ENCODE data around the gene ATP4B.

Gene ATP4B

DNA sequence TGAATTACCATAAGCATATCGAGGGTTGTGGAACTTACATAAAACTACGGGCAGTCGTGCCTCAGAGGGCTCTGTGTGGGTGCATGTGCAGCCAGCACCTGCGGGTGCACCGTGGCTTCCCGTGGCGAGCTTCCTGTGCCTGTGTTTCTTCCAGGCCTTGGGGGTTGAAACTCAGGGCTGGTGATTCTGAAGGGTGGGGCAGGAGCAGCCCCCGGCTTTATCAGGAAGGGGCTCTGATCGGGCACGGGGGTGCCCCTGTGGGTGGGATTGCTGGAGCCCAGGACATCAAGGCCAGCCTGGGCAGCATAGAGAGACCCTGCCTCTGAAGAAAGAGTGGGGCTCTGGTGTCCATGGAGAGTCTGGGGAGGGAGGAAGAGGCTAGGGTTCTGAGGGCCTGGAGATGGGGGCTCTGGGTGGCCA, 11.1 kb downstream of the ATP4B start:
- H3K4me3 ChIP-seq (ENCODE audit: low read depth, low read length), result no peak overlapping the region
- no peaks in the 10 kb centered on the region for H3K27me3 ChIP-seq (ENCODE audit: control insufficient read depth, insufficient read depth, low read length)
- peak overlapping the region; percentile 7 for H3K4me2 ChIP-seq (ENCODE audit: low read length)
- H3K4me1 ChIP-seq, result peaks cover 11% of the 10 kb centered on the region
- H3K9ac ChIP-seq, result no peak overlapping the region
- peak overlapping the region; percentile 63 for H3K27ac ChIP-seq
- H2AFZ ChIP-seq, result no peak overlapping the region
- no peaks in the 10 kb centered on the region for H3K9me3 ChIP-seq (ENCODE audit: control insufficient read depth, low read length)
- no peaks in the 10 kb centered on the region for H3K36me3 ChIP-seq (ENCODE audit: control insufficient read depth, insufficient read depth, low read length)
- TF ChIP-seq, protein P1, sequence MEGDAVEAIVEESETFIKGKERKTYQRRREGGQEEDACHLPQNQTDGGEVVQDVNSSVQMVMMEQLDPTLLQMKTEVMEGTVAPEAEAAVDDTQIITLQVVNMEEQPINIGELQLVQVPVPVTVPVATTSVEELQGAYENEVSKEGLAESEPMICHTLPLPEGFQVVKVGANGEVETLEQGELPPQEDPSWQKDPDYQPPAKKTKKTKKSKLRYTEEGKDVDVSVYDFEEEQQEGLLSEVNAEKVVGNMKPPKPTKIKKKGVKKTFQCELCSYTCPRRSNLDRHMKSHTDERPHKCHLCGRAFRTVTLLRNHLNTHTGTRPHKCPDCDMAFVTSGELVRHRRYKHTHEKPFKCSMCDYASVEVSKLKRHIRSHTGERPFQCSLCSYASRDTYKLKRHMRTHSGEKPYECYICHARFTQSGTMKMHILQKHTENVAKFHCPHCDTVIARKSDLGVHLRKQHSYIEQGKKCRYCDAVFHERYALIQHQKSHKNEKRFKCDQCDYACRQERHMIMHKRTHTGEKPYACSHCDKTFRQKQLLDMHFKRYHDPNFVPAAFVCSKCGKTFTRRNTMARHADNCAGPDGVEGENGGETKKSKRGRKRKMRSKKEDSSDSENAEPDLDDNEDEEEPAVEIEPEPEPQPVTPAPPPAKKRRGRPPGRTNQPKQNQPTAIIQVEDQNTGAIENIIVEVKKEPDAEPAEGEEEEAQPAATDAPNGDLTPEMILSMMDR (IDR thresholded peaks at IDR 0.05), result no peak
- no peaks in the 10 kb centered on the region for H3K79me2 ChIP-seq

DNA sequence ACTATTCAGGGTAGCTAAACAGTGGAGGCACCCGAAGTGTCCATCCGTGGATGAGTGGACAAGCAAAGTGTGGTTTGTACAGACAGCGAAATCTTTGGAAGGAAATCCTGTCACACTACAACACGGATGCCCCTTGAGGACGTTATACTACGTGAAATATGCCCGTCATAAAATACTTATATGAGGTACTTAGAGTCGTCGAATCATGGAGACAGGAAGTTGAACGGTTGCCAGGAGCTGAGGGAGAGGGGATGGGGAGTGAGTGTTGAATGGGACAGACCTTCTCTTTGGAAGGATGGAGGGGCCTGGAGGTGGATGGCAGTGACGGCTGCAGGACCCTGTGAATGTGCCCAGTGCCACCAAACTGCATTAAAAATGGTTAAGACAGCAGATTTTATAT, 11.6 kb downstream of the ATP4B start:
- H3K9ac ChIP-seq, result no peak overlapping the region
- H3K4me3 ChIP-seq (ENCODE audit: low read depth, low read length), result no peak overlapping the region
- peaks cover 11% of the 10 kb centered on the region for H3K4me1 ChIP-seq
- H3K27me3 ChIP-seq (ENCODE audit: control insufficient read depth, insufficient read depth, low read length), result no peaks in the 10 kb centered on the region
- no peak overlapping the region for H3K27ac ChIP-seq
- H3K36me3 ChIP-seq (ENCODE audit: control insufficient read depth, insufficient read depth, low read length), result no peaks in the 10 kb centered on the region
- TF ChIP-seq, protein P1 (IDR thresholded peaks at IDR 0.05), result no peak
- no peak overlapping the region for H3K4me2 ChIP-seq (ENCODE audit: low read length)
- no peaks in the 10 kb centered on the region for H3K79me2 ChIP-seq
- H2AFZ ChIP-seq, result no peak overlapping the region
- no peaks in the 10 kb centered on the region for H3K9me3 ChIP-seq (ENCODE audit: control insufficient read depth, low read length)

DNA sequence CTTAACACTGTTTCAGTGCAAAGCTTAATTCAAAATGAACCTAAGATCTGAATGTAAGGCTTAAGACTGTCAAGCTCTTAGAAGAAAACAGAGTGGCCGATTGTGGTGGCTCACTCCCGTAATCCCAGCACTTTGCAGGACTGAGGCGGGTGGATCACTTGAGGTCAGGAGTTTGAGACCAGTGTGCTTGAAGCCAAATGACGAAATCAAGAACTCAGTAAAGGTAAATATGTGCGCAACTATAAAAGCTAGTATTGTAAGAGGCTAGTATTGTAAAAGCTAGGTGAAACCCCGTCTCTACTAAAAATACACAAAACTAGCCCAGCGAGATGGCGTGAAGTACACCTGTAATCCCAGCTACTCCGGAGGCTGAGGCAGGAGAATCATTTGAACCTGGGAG, 12.7 kb downstream of the ATP4B start:
- H3K9ac ChIP-seq, result no peak overlapping the region
- no peaks in the 10 kb centered on the region for H3K36me3 ChIP-seq (ENCODE audit: control insufficient read depth, insufficient read depth, low read length)
- no peak overlapping the region for H3K4me2 ChIP-seq (ENCODE audit: low read length)
- peaks cover 11% of the 10 kb centered on the region for H3K4me1 ChIP-seq
- no peaks in the 10 kb centered on the region for H3K27me3 ChIP-seq (ENCODE audit: control insufficient read depth, insufficient read depth, low read length)
- H3K4me3 ChIP-seq (ENCODE audit: low read depth, low read length), result no peak overlapping the region
- H3K9me3 ChIP-seq (ENCODE audit: control insufficient read depth, low read length), result no peaks in the 10 kb centered on the region
- H3K27ac ChIP-seq, result no peak overlapping the region
- no peak overlapping the region for H2AFZ ChIP-seq
- TF ChIP-seq, protein P1 (IDR thresholded peaks at IDR 0.05), result no peak
- H3K79me2 ChIP-seq, result no peaks in the 10 kb centered on the region

DNA sequence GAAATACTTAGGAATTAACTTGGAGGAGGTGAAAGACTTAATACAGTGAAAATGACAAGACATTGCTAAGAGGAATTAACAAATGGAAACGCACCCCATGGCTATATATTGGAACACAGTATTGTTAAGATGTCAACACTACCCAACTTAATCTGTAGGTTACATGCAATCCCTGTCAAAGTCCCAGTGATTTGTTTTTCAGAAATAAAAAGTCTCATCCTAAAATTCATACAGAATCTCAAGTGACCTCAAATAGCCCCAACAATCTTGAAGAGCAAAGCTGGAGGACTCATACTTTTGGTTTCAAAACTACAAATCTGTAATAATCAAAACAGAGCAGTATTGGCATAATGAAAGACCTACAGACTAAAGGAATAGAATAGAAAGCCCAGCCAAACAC, 13.2 kb downstream of the ATP4B start:
- no peak overlapping the region for H3K4me2 ChIP-seq (ENCODE audit: low read length)
- TF ChIP-seq, protein P1 (IDR thresholded peaks at IDR 0.05), result no peak
- no peak overlapping the region for H3K4me3 ChIP-seq (ENCODE audit: low read depth, low read length)
- no peak overlapping the region for H2AFZ ChIP-seq
- no peak overlapping the region for H3K27ac ChIP-seq
- no peaks in the 10 kb centered on the region for H3K9me3 ChIP-seq (ENCODE audit: control insufficient read depth, low read length)
- no peaks in the 10 kb centered on the region for H3K79me2 ChIP-seq
- no peaks in the 10 kb centered on the region for H3K27me3 ChIP-seq (ENCODE audit: control insufficient read depth, insufficient read depth, low read length)
- no peak overlapping the region for H3K9ac ChIP-seq
- H3K36me3 ChIP-seq (ENCODE audit: control insufficient read depth, insufficient read depth, low read length), result no peaks in the 10 kb centered on the region
- H3K4me1 ChIP-seq, result peaks cover 11% of the 10 kb centered on the region

DNA sequence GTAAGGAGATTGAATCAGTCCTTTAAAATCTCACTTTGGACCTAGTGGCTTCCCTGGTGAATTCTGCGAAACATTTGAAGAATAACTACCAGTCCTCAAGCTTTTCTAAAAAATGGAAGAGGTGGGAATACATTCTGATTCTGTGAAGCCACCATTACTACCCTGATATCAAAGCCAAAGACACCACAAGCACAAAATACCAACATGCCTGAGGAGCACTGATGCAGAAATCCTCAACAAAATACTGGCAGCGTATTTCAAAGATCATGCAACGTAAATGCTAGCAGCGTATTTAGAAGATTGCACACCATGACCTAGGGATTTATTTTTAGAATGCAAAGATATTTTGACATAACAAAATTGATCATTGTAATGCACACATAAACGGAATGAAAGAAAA, 14.4 kb downstream of the ATP4B start:
- TF ChIP-seq, protein P1 (IDR thresholded peaks at IDR 0.05), result no peak
- peak overlapping the region; percentile 7 for H3K4me3 ChIP-seq (ENCODE audit: low read depth, low read length)
- no peak overlapping the region for H3K9ac ChIP-seq
- H2AFZ ChIP-seq, result no peak overlapping the region
- no peaks in the 10 kb centered on the region for H3K36me3 ChIP-seq (ENCODE audit: control insufficient read depth, insufficient read depth, low read length)
- peak overlapping the region; percentile 46 for H3K4me2 ChIP-seq (ENCODE audit: low read length)
- H3K4me1 ChIP-seq, result peaks cover 11% of the 10 kb centered on the region
- H3K27me3 ChIP-seq (ENCODE audit: control insufficient read depth, insufficient read depth, low read length), result no peaks in the 10 kb centered on the region
- peak overlapping the region; percentile 36 for H3K27ac ChIP-seq
- H3K79me2 ChIP-seq, result no peaks in the 10 kb centered on the region
- H3K9me3 ChIP-seq (ENCODE audit: control insufficient read depth, low read length), result no peaks in the 10 kb centered on the region

Data from parathyroid adenoma (tissue), 2 donors.